Osteoblast (primary cell): Measurements from ENCODE around the gene OR4F6. TPM values are rescaled to one million over a fixed set of nuclear protein-coding genes. Genes with fewer than 3 reads are reported as not detected.

Experiments
- DNase-seq: peaks from one replicate; pipeline ENCODE4 v3.0.0; 2011; ENCODE audit warnings: low spot score, mixed read lengths; ENCODE audit not compliant: insufficient read length; ENCODE audit errors: missing footprints
- H2AFZ ChIP-seq: 2 replicates; pipeline ENCODE4 v1.6.0; 2011; ENCODE audit warnings: mild to moderate bottlenecking, low read length
- H3K27ac ChIP-seq: 2 replicates; pipeline ENCODE4 v1.5.1; 2011; ENCODE audit warnings: mild to moderate bottlenecking, low read depth, low read length, moderate library complexity
- H3K27me3 ChIP-seq: 2 replicates; pipeline ENCODE4 v1.6.0; 2012; ENCODE audit warnings: mild to moderate bottlenecking, control low read depth, inconsistent platforms, low read length, moderate library complexity; ENCODE audit not compliant: insufficient read depth
- H3K36me3 ChIP-seq: 2 replicates; pipeline ENCODE4 v1.5.1; 2011; ENCODE audit warnings: mild to moderate bottlenecking, low read length, control low read depth, moderate library complexity; ENCODE audit not compliant: insufficient read depth
- H3K4me1 ChIP-seq: 2 replicates; pipeline ENCODE4 v1.5.1; 2011; ENCODE audit warnings: mild to moderate bottlenecking, low read length, control low read depth, moderate library complexity; ENCODE audit not compliant: insufficient read depth
- H3K4me2 ChIP-seq: 2 replicates; pipeline ENCODE4 v1.6.0; 2011; ENCODE audit warnings: mild to moderate bottlenecking, low read length; ENCODE audit not compliant: insufficient read depth
- H3K4me3 ChIP-seq: fragments of 200-600 bp; sonication (generic); 3 replicates; pipeline ENCODE4 v1.5.1; 2012; ENCODE audit warnings: mild to moderate bottlenecking, low read length, inconsistent platforms; ENCODE audit not compliant: insufficient read depth
- H3K79me2 ChIP-seq: 2 replicates; pipeline ENCODE4 v1.6.0; 2012; ENCODE audit warnings: mild to moderate bottlenecking, low read length, control low read depth, inconsistent platforms; ENCODE audit not compliant: insufficient read depth
- H3K9me3 ChIP-seq: 2 replicates; pipeline ENCODE4 v1.5.1; 2011; ENCODE audit warnings: low read depth, low read length, control low read depth
- H4K20me1 ChIP-seq: 2 replicates; pipeline ENCODE4 v1.6.0; 2012; ENCODE audit warnings: mild to moderate bottlenecking, low read length, control low read depth; ENCODE audit not compliant: insufficient read depth
- total RNA-seq: library from RNA; depleted of rRNA; stranded (reverse); fragments of >200 nt; gene quantifications from 2 replicates; pipeline ENCODE4 v1.2.3, GENCODE V29; 2012
- TF ChIP-seq, protein P1 (sequence below): IDR thresholded peaks from 2 replicates; pipeline ENCODE4 v1.5.1; 2011; ENCODE audit warnings: mild to moderate bottlenecking, low read depth, low read length, moderate library complexity; ENCODE audit errors: extremely low read depth

OR4F6 gene
- total RNA-seq, 1 donor = not detected

- H3K4me1 ChIP-seq = peaks cover 7% of the 10 kb centered on the region
- H3K9me3 ChIP-seq = no peaks in the 10 kb centered on the region
- no peak for DNase-seq
- no peaks in the 10 kb centered on the region for H3K27me3 ChIP-seq
- TF ChIP-seq, protein P1, sequence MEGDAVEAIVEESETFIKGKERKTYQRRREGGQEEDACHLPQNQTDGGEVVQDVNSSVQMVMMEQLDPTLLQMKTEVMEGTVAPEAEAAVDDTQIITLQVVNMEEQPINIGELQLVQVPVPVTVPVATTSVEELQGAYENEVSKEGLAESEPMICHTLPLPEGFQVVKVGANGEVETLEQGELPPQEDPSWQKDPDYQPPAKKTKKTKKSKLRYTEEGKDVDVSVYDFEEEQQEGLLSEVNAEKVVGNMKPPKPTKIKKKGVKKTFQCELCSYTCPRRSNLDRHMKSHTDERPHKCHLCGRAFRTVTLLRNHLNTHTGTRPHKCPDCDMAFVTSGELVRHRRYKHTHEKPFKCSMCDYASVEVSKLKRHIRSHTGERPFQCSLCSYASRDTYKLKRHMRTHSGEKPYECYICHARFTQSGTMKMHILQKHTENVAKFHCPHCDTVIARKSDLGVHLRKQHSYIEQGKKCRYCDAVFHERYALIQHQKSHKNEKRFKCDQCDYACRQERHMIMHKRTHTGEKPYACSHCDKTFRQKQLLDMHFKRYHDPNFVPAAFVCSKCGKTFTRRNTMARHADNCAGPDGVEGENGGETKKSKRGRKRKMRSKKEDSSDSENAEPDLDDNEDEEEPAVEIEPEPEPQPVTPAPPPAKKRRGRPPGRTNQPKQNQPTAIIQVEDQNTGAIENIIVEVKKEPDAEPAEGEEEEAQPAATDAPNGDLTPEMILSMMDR = no peak
- no peak overlapping the region for H3K4me2 ChIP-seq
- H4K20me1 ChIP-seq = no peaks in the 10 kb centered on the region
- H3K27ac ChIP-seq = no peak overlapping the region
- H3K4me3 ChIP-seq = no peak overlapping the region
- no peaks in the 10 kb centered on the region for H3K79me2 ChIP-seq
- no peak overlapping the region for H2AFZ ChIP-seq
- H3K36me3 ChIP-seq = no peaks in the 10 kb centered on the region
These were observed 1.1 kb downstream of the OR4F6 start for GRCh38 chr15:101804375-101804774.

GRCh38 chr15:101804941-101805340, 1.6 kb downstream of the OR4F6 start:
- no peaks in the 10 kb centered on the region for H3K27me3 ChIP-seq
- H3K4me1 ChIP-seq = peaks cover 7% of the 10 kb centered on the region
- no peak for DNase-seq
- no peaks in the 10 kb centered on the region for H3K79me2 ChIP-seq
- H3K4me2 ChIP-seq = no peak overlapping the region
- H2AFZ ChIP-seq = no peak overlapping the region
- H3K36me3 ChIP-seq = no peaks in the 10 kb centered on the region
- H4K20me1 ChIP-seq = no peaks in the 10 kb centered on the region
- no peak overlapping the region for H3K4me3 ChIP-seq
- no peaks in the 10 kb centered on the region for H3K9me3 ChIP-seq
- TF ChIP-seq, protein P1 = no peak
- H3K27ac ChIP-seq = no peak overlapping the region

GRCh38 chr15:101805605-101806345, 2.5 kb downstream of the OR4F6 start:
- peaks cover 7% of the 10 kb centered on the region for H3K4me1 ChIP-seq
- TF ChIP-seq, protein P1 = no peak
- no peak overlapping the region for H3K4me3 ChIP-seq
- no peak overlapping the region for H3K4me2 ChIP-seq
- no peaks in the 10 kb centered on the region for H3K9me3 ChIP-seq
- H3K27ac ChIP-seq = no peak overlapping the region
- no peaks in the 10 kb centered on the region for H3K27me3 ChIP-seq
- H3K79me2 ChIP-seq = no peaks in the 10 kb centered on the region
- DNase-seq = no peak
- no peaks in the 10 kb centered on the region for H4K20me1 ChIP-seq
- H2AFZ ChIP-seq = no peak overlapping the region
- H3K36me3 ChIP-seq = no peaks in the 10 kb centered on the region

- no peak for DNase-seq
- TF ChIP-seq, protein P1 = no peak
- H2AFZ ChIP-seq = peak overlapping the region; percentile 51
- no peaks in the 10 kb centered on the region for H3K79me2 ChIP-seq
- no peaks in the 10 kb centered on the region for H4K20me1 ChIP-seq
- no peak overlapping the region for H3K27ac ChIP-seq
- H3K4me3 ChIP-seq = no peak overlapping the region
- H3K27me3 ChIP-seq = no peaks in the 10 kb centered on the region
- no peak overlapping the region for H3K4me2 ChIP-seq
- H3K36me3 ChIP-seq = no peaks in the 10 kb centered on the region
- no peaks in the 10 kb centered on the region for H3K9me3 ChIP-seq
- peaks cover 7% of the 10 kb centered on the region for H3K4me1 ChIP-seq
These were observed 4.1 kb downstream of the OR4F6 start for GRCh38 chr15:101807345-101807945.
